ENCODE measurements around the gene CD46. TPM values are rescaled to one million over a fixed set of nuclear protein-coding genes. Genes with fewer than 3 reads are reported as not detected.

The CD46 gene
- total and polyA plus RNA-seq, 12 donors, result 44.0 to 114 (median 94.6) TPM

DNA sequence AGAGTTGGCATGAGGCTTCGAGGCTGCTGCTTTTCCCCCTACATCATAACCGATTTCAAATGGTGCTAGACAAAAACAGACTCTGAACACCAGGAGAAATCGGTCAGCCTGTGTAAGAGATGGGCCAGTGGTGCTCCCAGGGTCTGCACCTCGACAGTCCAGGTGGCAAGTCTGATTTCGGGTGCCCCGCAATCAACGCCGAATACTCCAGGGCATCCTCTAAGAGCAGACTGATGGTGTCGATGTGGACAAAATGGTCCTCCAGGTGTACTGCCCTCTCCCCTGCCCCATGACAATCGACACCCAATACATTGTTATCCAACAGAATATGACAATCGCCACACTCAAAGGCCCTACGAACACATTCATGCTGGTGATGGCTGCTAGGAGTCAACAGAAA, 50.0 kb downstream of the CD46 start:
- ATAC-seq, result no peak
- WGBS, 2 donors, result 83 to 86% methylated on average over 12 of the region's 12 CpGs
- Histone ChIP-seq H3K9me3 (no peaks in the 10 kb centered on the region), H3K27ac (peak overlapping the region in 1 of 10 donors; percentile 36), H3K36me3 (peaks cover 6 to 88% (median 34%) of the 10 kb centered on the region in 9 donors), H3K4me3 (no peak overlapping the region), H3K27me3 (no peaks in the 10 kb centered on the region), H3K4me1 (peaks cover 29 to 60% (median 47%) of the 10 kb centered on the region in 9 donors)
- no peak for DNase-seq
- TF ChIP-seq, protein P1, sequence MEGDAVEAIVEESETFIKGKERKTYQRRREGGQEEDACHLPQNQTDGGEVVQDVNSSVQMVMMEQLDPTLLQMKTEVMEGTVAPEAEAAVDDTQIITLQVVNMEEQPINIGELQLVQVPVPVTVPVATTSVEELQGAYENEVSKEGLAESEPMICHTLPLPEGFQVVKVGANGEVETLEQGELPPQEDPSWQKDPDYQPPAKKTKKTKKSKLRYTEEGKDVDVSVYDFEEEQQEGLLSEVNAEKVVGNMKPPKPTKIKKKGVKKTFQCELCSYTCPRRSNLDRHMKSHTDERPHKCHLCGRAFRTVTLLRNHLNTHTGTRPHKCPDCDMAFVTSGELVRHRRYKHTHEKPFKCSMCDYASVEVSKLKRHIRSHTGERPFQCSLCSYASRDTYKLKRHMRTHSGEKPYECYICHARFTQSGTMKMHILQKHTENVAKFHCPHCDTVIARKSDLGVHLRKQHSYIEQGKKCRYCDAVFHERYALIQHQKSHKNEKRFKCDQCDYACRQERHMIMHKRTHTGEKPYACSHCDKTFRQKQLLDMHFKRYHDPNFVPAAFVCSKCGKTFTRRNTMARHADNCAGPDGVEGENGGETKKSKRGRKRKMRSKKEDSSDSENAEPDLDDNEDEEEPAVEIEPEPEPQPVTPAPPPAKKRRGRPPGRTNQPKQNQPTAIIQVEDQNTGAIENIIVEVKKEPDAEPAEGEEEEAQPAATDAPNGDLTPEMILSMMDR (IDR thresholded peaks at IDR 0.05), result no peak
- intact Hi-C loops (cut with DNase I), result no loop called here

DNA sequence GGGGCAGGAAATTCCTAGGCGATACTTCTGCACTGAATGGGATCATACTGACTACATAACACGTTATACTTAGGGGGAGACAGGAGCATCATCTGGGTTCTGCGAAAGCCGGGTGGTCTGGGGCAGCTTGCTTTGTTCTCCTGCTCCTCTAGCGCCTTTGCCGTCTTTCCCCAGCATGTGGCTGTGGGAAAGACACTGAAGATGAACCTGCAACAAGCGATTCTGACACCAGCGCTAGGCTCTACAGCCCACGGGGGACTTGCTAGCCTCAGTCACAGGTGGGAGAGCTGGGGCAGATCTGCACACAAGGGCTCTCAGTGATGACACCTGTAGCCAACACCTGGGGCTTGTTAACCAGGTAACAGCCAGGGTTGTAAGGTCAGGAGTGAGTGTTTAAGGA, 51.8 kb downstream of the CD46 start:
- Histone ChIP-seq H3K4me3 (no peak overlapping the region), H3K36me3 (peaks cover 6 to 100% (median 34%) of the 10 kb centered on the region in 9 donors), H3K9me3 (no peaks in the 10 kb centered on the region), H3K4me1 (peaks cover 46 to 66% (median 61%) of the 10 kb centered on the region in 9 donors), H3K27ac (peak overlapping the region in 6 of 10 donors; percentile 26 to 81 (median 72)), H3K27me3 (no peaks in the 10 kb centered on the region)
- DNase-seq (no peak), ATAC-seq (no peak)
- intact Hi-C loops (cut with DNase I), result no loop called here
- TF ChIP-seq, protein P1 (IDR thresholded peaks at IDR 0.05), result no peak
- WGBS, 2 donors, result 66 to 70% methylated on average over 9 of the region's 9 CpGs

DNA sequence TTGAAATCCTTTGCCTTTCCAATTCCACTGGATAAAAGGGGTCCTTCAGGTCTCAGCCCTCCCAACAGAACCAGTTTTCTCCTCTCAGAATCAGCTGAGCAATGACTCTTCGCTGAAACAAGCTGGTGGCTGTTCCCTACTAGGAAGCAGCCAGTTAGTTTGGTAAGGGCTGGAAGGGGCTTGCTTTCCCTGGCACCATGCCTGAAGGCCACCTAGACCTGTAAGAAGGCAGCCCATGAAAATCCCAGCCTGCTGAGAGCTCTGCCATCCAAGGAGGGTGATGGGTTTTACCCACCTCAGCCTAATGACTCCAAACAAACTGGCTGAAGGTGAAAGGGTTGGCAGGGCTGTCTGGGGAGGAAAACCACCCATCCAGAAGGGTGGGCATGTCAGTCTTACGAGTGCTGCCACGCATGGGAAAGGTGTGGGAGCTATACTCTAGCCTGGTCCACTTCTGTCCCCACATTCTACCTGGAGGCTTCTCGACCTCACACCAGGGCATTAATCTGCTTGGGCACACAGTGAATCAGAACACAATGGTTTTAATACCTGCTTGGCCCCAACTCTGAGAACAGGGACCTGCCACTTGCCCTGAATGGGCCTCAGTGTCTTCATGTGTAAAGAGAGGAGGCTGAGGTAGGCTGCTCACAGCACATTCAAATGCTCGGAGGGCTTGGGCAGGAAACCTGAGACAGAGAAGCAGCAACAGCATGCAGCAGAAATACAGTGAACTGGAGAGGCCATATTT, 53.0 kb downstream of the CD46 start:
- DNase-seq, result no peak
- H3K9me3 ChIP-seq, result no peaks in the 10 kb centered on the region

DNA sequence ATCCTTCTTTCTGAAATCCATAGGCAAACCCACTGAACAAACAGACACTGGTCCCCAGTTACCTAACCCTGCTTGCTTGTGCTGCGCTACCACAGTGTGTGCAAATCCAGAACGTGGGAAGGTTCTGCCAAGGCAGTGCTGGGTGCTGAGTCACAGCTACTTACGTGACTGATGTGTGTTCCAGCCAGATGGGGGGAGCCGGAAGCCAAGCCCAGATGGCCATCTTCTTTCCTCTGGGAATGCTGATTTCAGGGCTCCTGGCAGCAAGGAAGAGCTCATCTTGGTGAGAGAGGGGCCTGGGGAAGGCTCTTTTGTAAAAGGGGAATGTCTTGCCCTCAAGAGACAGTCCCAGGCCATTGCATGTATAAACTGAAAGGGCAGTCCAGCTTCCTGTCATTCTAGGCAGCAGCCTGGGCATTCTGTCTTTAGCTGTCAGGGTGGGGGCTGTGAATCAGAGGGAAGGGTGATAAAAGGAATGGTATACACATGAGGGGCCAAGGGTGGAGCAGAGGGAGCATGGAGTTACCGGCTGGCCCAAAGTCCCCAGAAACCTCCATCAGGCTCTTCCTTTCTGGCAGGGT, 54.1 kb downstream of the CD46 start:
- intact Hi-C loops (cut with DNase I), result loop anchor here in 1 of 10 donors (5.0 kb wide), 1 partner anchor 156 kb away; no protein-coding TSS in a partner anchor
- peak; percentile 60 to 87 (median 80) for ATAC-seq
- Histone ChIP-seq H3K27ac (peak overlapping the region; percentile 42 to 81 (median 76)), H3K27me3 (no peaks in the 10 kb centered on the region), H3K4me1 (peaks cover 64 to 89% (median 82%) of the 10 kb centered on the region in 9 donors), H3K9me3 (no peaks in the 10 kb centered on the region), H3K36me3 (peaks cover 6 to 100% (median 51%) of the 10 kb centered on the region in 9 donors), H3K4me3 (no peak overlapping the region)
- 26 to 44% methylated on average over 5 of the region's 5 CpGs for WGBS, 2 donors
- peak; percentile 76 to 79 for DNase-seq
- TF ChIP-seq, protein P1 (IDR thresholded peaks at IDR 0.05), result no peak

More for the DNA sequence above, 53.0 kb downstream of the CD46 start:
- intact Hi-C loops (cut with DNase I), result loop anchor here in 1 of 10 donors (5.0 kb wide), 1 partner anchor 157 kb away; no protein-coding TSS in a partner anchor
- 83 to 94% methylated on average over 5 of the region's 5 CpGs for WGBS, 2 donors
- TF ChIP-seq, protein P1 (IDR thresholded peaks at IDR 0.05), result no peak
- no peak overlapping the region for H3K4me3 ChIP-seq
- ATAC-seq, result no peak
- H3K36me3 ChIP-seq, result peaks cover 6 to 100% (median 45%) of the 10 kb centered on the region in 9 donors
- H3K27ac ChIP-seq, result peak overlapping the region; percentile 35 to 81 (median 76)
- H3K27me3 ChIP-seq, result no peaks in the 10 kb centered on the region
- H3K4me1 ChIP-seq, result peaks cover 55 to 79% (median 72%) of the 10 kb centered on the region in 9 donors
